GM18505 (cell line): ENCODE results near the gene DMXL2.

ENCODE experiments used
- ATAC-seq: cut with Tn5 transposase; IDR thresholded peaks from one replicate; pipeline ENCODE4 v1.9.1; 2021; ENCODE audit not compliant: unreplicated experiment
- POLR2A ChIP-seq: IDR thresholded peaks from 4 replicates; pipeline ENCODE4 v1.6.1; 2011; ENCODE audit warnings: borderline replicate concordance; ENCODE audit not compliant: insufficient read depth, insufficient read length; ENCODE audit errors: extremely low read depth

The DMXL2 gene

GRCh38 chr15:51642696-51643095 lies 20.1 kb upstream of the DMXL2 start:
- no peak for TF ChIP-seq POLR2A
- no peak for ATAC-seq

GRCh38 chr15:51641490-51642130 lies 19.0 kb upstream of the DMXL2 start:
- TF ChIP-seq POLR2A: no peak
- ATAC-seq: no peak

DNA sequence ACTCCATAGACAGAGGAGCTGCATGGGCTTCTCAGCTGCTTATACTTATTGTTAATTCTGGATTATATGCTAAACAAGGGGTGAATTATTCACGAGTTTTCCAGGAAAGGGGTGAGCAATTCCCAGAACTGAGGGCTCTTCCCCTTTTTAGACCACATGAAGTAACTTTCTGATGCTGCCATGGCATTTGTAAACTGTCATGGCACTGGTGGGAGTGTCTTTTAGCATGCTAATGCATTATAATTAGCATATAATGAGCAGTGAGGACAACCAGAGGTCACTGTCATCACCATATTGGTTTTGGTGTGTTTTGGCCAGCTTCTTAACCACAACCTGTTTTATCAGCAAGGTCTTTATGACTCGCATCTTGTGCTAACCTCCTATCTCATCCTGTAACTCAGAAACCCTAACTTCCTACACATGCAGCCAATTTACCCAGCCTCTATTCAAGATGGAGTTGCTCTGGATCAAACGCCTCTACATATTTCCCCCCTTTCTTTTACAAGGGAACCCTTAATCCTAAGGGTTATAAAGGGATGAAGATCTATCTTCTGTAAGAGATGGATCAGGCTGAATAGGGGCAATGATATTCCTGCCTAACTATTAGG lies 12.1 kb upstream of the DMXL2 start:
- ATAC-seq: no peak
- TF ChIP-seq POLR2A: no peak

GRCh38 chr15:51629612-51630011 lies 7.0 kb upstream of the DMXL2 start:
- no peak for TF ChIP-seq POLR2A
- no peak for ATAC-seq

DNA sequence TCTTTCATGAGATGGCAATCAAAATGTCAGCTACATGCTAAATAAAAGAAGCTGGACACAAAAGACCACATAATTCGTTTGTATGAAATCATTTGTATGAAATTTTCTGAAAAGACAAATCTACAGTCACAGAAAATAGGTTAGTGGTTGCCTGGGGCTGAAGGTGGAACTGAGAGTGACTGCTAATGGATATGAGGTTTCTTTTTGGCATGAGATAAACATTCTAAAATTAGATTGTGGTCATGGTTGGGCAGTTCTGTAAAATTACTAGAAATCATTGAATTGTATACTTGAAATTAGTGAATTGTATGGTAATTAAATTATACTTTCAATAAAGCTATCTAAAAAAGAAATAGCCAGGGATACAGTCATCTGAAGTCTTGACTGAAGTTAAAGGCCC lies 2.7 kb upstream of the DMXL2 start:
- peak; percentile 37 for ATAC-seq
- TF ChIP-seq POLR2A: no peak

DNA sequence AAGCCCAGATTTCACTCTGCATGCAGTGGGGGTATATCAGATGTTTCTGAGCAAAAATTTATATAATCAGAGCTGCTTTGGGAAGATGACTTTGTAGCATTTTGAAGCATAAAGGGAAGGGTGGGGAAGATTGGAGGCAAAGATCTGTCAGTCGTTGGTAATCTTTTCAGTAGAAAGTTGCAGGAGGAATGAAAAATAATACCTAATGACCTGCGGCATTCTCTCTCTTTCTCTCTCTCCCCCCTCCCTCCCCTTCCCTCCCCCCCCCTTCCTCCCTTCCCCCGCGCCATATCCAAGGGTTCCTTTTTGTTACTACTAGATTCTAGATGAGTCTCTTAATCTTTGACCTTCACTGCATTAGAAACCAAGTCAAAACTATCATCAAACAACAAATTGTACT lies 1.5 kb upstream of the DMXL2 start:
- no peak for TF ChIP-seq POLR2A
- no peak for ATAC-seq

DNA sequence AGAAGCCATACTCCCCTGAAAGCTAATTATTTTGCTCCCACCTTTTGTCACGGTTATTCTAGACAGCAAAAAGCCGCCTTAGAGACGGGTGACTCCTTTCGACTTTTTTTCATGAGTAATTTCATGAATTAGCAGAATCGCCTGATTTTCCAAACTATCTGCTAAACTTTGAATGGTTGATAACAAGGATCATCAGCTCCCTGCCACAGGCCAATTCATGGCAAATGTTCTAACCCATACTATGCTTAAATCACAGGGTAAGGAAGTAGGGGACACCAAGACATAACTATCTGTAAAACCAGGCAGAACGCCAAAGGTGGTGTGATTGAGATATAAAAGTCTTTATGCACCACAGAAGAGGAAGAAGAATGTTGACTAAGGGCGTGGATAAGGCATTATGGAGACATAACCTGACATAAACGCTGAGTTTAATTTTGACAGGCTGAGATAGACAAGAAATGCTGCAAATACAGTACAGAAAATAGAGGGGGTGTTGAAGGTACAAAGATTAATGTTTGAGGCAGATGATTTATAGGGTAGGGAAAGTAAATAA lies 891 bp upstream of the DMXL2 start:
- TF ChIP-seq POLR2A: no peak
- no peak for ATAC-seq

DNA sequence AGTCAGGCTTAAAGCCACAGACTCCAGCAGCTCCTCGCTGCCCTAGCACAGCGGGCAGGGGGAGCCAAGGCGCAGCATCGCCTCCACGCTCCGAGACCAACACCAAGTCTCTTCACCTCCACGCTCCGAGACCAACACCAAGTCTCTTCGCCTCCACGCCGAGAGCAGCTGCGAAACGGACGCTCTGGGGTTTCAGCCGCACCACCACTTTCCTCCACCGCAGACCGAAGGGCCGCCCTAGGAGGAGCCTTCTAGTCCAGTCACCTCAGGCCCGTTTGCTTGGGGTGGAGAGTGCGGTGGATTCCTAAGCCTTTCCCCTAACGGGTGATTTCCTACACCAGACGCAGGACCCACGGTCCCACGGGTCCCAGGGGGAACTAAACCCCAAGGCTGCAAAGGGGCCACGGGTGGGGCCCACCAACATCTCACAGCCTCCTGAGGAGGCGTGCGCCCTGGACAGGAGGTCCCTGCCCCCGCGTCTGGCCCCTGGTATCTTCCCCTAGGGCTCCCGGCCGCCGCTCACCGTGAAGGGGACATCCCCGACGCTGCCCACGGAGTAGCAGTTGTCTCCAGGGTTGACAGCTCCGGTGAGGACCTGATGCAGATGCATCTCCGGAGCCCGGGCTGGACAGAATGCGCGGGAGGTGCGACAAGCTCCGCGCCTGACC lies 501 bp downstream of the DMXL2 start:
- peak; percentile 38 for ATAC-seq
- TF ChIP-seq POLR2A: peak; percentile 35

- ATAC-seq: no peak
- no peak for TF ChIP-seq POLR2A
Observed at GRCh38 chr15:51621155-51621765, 1.3 kb downstream of the DMXL2 start.

- TF ChIP-seq POLR2A: no peak
- ATAC-seq: no peak
Observed at GRCh38 chr15:51620641-51621040, 1.9 kb downstream of the DMXL2 start.

DNA sequence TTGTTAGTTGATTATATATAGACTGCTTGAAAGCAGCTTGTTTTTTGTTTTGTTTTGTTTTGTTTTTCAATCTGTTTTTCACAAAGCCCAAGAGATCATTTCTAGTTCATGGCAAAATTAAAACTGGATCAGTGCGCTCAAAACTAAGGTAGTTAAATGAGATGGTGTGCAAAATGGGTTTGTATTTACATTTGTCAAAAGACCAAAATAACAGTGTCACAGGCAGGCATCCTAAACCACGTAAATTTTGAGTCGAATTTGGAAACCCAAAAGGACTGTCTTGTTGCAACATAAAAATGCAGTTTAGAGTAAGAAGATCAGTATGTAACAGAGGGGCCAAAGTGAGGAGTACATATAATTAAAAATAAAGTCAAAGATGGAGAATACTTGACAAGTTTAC lies 2.4 kb downstream of the DMXL2 start:
- no peak for ATAC-seq

DNA sequence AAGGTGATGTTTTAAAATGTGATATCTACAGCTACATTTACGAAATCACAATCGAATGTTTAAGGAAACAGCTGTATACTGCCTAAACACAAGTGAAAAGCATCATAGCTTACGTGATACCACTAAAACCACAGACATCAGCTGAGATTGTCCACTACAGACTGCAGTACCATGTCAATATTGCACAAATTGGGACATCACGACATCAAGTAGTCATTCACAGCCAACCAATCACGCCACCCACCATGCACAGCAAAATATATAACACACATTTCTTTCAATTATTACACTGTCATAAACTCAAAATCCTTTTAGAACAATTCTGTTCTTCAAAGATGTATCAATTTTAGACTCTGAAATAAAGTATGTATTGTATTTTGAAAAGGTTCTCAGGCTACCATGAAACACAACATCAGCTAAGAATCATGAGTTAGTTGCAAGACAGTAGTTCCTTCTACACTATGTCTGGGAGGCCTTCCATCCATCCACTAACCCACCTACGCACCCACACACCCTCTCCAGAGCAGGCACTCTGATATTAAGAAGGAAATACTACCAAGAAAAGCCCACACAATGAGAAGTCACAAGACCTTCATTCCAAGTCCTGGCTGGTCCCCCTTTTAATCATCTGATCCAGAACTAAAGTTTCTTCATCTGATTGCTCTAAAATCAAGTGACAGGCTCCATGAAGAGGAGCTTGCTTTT lies 3.1 kb downstream of the DMXL2 start:
- ATAC-seq: no peak
- TF ChIP-seq POLR2A: no peak

More for the DNA sequence above, 2.4 kb downstream of the DMXL2 start:
- no peak for TF ChIP-seq POLR2A

GRCh38 chr15:51617886-51618285 lies 4.7 kb downstream of the DMXL2 start:
- no peak for ATAC-seq
- no peak for TF ChIP-seq POLR2A
